NCI-H226 (cell line): ENCODE data around the gene SHISA6.

Experiments
- DNase-seq: peaks from one replicate; pipeline ENCODE4 v3.0.0-alpha.2; 2015

SHISA6 gene

GRCh38 chr17:11363565-11364117 lies 122.6 kb downstream of the SHISA6 start:
- no peak for DNase-seq

GRCh38 chr17:11366272-11366850 lies 125.3 kb downstream of the SHISA6 start:
- DNase-seq, result no peak

GRCh38 chr17:11369575-11369974 lies 128.6 kb downstream of the SHISA6 start:
- no peak for DNase-seq

- no peak for DNase-seq
Observed at GRCh38 chr17:11372692-11373091, 131.7 kb downstream of the SHISA6 start.

- no peak for DNase-seq
Observed at GRCh38 chr17:11378506-11378905, 137.5 kb downstream of the SHISA6 start.

- no peak for DNase-seq
Observed at GRCh38 chr17:11380761-11381160, 139.7 kb downstream of the SHISA6 start.

- no peak for DNase-seq
Observed at GRCh38 chr17:11383157-11383556, 142.1 kb downstream of the SHISA6 start.

GRCh38 chr17:11384131-11384530 lies 143.1 kb downstream of the SHISA6 start:
- no peak for DNase-seq

GRCh38 chr17:11387610-11388009 lies 146.6 kb downstream of the SHISA6 start:
- no peak for DNase-seq

GRCh38 chr17:11388054-11388453 lies 147.0 kb downstream of the SHISA6 start:
- no peak for DNase-seq

- no peak for DNase-seq
Observed at GRCh38 chr17:11389583-11389982, 148.6 kb downstream of the SHISA6 start.

GRCh38 chr17:11391134-11391533 lies 150.1 kb downstream of the SHISA6 start:
- DNase-seq, result no peak

GRCh38 chr17:11404431-11405276 lies 163.6 kb downstream of the SHISA6 start:
- no peak for DNase-seq

GRCh38 chr17:11406716-11407115 lies 165.7 kb downstream of the SHISA6 start:
- no peak for DNase-seq

- DNase-seq, result no peak
Observed at GRCh38 chr17:11412654-11413053, 171.6 kb downstream of the SHISA6 start.

- DNase-seq, result no peak
Observed at GRCh38 chr17:11418342-11418741, 177.3 kb downstream of the SHISA6 start.

- no peak for DNase-seq
Observed at GRCh38 chr17:11430751-11431150, 189.7 kb downstream of the SHISA6 start.

- DNase-seq, result no peak
Observed at GRCh38 chr17:11438673-11439072, 197.7 kb downstream of the SHISA6 start.

- no peak for DNase-seq
Observed at GRCh38 chr17:11441004-11441403, 200.0 kb downstream of the SHISA6 start.

GRCh38 chr17:11446316-11446715 lies 205.3 kb downstream of the SHISA6 start:
- DNase-seq, result no peak

- no peak for DNase-seq
Observed at GRCh38 chr17:11454096-11454495, 213.1 kb downstream of the SHISA6 start.

GRCh38 chr17:11458279-11458678 lies 217.3 kb downstream of the SHISA6 start:
- DNase-seq, result no peak

- no peak for DNase-seq
Observed at GRCh38 chr17:11459861-11460331, 218.9 kb downstream of the SHISA6 start.

GRCh38 chr17:11461993-11462548 lies 221.1 kb downstream of the SHISA6 start:
- DNase-seq, result no peak
